DMS79 treated with DMSO at 0.1 percent for 48 hours (cell line): ENCODE results near the gene MAP2.
"Not testable (repeated sequence)": the region's sequence is repeated elsewhere in the genome, so short reads cannot be mapped to it uniquely, and the experiment has no call there.

Experiments
- DNase-seq: peaks from one replicate; lab custom pipeline; 2025; lab: John Stamatoyannopoulos, UW

MAP2 gene

DNA sequence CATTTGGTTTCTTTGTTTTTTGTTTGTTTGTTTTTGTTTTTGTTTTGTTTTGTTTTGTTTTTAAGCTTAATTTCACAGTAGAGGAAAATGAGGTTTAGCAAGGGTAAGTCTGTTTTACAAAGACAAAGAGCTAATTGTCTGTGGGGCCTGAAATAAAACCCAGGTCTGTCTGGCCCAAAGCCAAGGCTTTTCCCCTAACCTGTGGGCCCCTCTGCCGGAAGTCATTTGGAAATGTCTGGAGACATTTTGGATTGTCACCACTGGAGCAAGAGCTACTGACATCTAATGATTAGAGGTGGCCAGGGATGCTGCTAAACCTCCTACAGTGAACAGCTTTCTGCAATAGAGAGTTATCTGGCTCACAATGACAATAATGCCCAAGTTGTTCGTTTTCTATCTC, 167.2 kb downstream of the MAP2 start:
- no peak for DNase-seq

DNA sequence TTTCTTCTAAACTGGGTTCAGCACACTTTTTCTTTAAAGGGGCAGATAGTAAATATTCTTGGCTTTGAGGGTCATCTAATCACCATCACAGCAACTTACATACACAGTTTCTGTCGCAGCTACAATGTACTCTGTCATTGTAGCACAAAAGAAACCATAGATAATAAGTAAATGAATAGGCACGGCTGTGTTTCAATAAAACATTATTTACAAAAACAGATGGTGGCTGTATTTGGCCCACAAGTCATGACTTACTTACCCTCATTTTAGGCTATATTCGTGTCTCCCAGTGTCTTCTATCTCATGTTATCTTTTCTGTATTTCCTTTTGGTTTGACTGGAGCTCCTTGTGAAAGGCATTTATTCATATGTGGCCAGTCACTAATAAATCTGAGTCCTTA, 168.3 kb downstream of the MAP2 start:
- DNase-seq, result no peak

GRCh38 chr2:209593930-209594329, 170.1 kb downstream of the MAP2 start:
- no peak for DNase-seq

DNA sequence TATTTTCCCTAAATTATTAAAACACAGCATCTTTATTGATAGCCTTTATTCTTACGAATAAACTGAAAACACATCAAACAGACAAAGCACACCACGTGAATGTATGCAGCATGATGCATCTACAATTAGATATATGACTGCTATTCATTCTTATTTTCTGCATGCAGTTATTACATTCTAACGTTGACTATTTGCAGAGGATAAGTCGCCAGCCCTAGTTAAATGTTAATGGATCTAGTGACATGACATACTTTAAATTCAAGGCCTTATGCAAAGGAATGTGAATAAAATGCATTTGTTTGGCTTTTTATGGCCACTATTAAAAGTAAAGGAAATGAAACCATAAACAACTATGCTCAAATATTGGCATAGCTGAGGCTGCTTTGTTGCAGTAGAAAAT, 172.4 kb downstream of the MAP2 start:
- no peak for DNase-seq

DNA sequence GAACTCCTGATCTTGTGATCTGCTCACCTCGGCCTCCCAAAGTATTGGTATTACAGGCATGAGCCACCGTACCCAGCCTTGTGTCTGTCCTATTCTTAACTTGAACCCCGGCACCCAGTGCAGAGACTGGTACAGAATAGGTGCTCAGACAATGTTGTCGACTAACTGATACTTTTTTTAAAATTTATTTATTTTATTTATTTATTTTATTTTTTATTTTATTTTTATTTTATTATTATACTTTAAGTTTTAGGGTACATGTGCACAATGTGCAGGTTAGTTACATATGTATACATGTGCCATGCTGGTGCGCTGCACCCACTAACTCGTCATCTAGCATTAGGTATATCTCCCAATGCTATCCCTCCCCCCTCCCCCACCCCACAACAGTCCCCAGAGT, 174.4 kb downstream of the MAP2 start:
- not testable (repeated sequence) for DNase-seq

DNA sequence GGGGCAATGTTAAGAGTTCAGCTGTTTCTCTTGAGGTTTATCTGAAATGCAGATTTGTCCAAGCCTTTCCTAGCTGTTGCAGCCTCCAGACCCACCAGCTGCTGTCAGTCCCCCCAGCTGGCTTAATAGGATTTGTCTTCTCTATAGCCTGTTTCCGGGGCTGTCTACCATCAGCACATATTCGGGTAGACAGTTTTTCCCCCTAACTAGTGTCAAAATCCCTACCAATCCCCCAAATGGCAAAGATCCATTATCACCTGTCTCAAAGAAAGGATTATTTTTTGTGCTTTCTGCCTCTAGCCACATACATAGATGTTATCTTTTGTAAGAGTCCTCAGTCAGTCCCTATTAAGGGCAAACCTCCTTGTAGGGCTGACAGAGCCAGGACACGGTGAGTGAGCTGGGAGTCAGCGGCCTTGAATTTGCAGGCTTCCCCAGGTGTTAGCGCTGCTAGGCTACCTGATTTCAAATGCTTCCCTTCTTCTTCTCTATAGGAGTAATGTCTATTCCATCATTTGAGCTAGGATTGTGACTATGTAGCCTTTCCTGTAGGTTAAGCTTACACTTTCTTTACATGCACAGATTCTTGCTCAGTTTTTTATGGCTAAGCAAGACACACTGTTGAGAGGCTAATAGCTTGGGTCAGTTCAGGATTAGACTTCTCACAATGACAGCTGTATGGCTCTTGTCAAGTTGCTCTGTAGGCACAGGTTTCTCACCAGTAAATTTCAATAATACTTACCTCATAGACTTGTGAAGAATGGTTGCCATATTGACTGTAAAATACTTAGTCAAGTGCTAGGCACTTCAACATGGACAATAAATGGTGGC, 176.7 kb downstream of the MAP2 start:
- DNase-seq, result no peak

GRCh38 chr2:209601497-209601896, 177.7 kb downstream of the MAP2 start:
- no peak for DNase-seq

DNA sequence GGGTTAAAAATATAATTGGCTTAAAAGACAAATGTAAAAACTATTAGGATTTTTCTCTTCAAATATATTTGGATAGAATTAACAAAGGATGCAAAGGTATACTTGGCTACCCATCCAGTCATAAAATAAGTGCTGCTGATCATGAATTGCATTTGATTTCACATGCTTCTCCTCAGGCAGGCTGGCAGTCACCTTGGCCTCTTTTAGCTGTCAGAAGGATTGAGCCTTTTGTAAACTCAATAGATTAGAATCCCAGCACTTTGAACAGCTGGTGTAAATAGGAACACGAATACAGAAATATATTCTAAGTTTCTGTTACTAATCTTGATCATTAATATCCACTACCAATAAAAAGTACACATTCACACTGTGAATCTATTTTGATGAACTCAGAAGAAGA, 178.4 kb downstream of the MAP2 start:
- DNase-seq, result no peak

DNA sequence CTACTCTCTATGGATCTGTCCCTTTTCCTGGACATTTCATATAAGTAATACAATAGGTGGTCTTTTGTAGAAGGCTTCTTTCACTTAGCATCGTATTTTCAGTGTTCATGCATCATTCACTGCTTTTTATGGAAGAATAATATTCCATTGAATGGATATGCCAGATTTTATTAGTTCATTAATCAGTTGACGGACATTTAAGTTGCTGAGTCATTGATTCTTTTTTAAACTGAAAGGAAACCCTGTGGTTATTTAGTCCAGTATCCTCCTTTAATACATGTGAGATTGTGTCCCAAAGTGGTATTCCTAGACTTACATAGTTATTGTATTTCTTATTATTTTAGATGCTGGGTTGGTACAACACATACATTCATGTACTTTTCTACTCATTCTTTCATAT, 185.7 kb downstream of the MAP2 start:
- no peak for DNase-seq

DNA sequence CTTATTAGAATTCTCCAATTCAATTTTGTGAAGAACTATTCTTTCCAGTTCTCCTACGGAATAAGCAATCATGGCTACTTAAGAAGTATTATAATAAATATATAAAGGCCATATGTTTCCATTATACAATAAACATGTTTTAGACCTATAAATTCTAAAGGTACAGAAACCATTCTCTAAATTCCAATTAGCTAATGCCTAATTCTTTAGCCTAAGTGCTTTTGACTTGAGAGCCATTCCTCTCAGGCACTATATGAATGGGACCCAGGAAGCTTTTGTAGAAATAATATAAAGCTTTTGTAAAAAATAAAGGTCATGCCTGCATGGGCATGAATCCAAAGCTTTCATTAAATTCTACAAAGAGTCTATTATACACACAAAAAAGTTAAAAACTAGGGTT, 186.8 kb downstream of the MAP2 start:
- DNase-seq, result no peak

DNA sequence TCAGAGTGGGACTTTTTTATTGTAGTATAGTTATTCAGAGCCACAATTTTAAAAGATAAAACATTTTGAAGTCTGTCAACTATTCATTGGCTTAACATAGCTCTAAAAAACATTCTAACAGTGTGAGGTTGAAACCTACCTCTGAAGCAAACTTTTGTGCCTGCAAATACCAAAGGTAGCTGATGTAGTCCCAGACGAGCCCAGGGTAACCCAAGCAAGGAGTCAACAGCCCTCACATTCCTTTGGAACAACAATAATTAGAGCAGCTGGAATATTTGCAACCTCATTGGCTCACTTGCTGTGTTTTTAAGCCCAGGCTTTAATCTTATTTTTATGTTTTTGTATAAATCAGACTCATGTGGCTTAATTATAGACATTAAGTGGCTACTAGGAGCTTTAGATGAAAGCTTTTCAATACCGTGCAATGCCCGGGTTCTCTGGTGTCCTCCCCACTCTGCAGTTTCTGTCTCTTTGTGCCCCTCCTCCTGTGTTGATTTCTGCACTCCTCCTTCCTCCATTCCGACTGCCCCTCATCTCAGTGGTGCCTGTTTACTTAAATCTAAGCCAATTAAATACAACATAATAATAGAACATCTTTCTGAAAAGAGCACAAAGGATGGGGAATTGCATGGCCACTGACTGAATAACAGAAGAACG, 189.9 kb downstream of the MAP2 start:
- no peak for DNase-seq

GRCh38 chr2:209614690-209615369, 191.0 kb downstream of the MAP2 start:
- no peak for DNase-seq

DNA sequence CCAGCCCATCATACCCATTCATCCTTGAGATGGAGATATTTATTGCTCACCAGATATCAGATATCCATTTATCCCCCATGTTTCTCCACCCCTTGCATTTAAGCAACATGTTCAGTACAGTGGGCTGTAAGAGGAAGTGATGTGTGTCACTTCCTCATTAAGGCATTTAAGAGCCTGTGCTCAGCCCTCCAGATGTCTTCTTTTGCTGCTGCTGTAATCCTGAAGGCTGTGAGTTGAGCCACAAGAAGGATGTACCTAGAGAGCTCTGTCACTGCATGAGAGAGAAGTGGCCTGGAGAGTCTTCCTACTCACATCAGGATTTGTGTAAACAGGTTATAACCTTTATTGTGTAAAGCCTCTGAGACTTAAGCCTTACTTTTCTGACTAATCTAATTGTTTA, 195.9 kb downstream of the MAP2 start:
- DNase-seq, result no peak

DNA sequence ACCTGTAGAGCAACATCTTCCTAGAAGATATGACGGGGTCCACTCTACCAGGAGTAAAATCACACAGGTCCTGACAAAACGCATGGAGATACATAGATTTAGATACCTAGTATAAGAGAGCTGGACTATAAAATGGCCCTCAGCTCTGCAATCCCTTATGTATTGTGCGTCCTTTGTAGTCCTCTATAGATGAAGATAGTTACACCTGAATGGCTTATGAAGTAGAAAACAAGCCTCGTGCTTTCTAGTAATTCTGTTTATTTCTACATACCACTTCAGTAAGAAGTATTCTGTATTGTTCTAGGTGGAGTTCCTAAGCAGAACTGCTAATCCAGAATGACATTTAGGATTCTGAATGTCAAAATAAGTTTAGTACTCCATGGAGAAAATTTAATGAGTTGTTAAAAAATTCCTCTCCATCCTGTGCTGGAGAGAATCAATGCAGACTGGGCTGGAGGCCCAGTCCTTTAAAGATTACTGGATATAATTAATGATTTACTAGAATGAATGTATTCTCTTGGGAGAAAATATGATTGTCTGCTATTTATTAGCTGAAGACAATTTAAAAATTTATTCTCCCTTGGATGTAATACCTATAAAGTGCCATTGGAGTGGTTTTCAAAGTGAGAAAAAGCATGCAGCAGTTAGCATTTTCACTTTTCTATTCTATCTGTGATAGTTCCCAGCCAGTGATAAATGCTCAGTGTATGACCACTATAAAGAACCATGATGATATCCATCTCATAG, 200.5 kb downstream of the MAP2 start:
- DNase-seq, result peak; percentile 18

DNA sequence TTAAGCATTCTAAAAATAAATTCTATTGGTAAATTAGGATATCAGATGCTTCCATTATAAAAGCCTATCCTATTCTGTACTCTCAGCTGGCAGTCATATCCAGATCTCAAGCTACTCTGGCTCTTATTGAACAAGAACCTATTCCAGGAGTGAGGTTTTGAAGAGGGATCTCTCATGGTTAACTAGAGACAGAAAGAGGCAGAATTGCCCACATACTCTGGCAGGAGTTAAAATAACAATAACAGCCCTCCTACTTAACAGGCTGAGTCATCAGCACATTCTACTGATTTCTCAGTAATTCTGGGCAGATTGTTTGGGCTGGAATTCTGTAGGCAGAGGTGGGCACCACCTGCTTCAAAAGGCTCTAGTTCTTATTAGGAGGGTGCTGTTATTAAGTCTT, 205.8 kb downstream of the MAP2 start:
- peak; percentile 64 for DNase-seq

GRCh38 chr2:209633911-209634310, 210.1 kb downstream of the MAP2 start:
- no peak for DNase-seq

GRCh38 chr2:209636076-209636475, 212.2 kb downstream of the MAP2 start:
- no peak for DNase-seq

DNA sequence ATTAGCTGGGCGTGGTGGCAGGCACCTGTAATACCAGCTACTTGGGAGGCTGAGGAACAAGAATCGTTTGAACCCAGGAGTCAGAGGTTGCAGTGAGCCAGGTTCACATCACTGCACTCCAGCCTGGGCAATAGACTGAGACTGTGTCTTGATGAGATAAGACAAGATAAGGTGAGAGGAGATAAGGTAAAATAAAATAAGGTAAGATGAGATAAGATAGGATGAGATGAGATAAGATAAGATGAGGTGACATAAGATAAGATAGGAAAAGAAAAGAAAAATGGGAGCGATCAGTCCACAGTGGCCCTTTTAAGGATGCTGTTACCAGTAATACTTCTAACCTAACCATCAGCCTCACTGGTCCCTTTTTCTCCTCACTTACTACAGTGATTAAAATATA, 213.4 kb downstream of the MAP2 start:
- no peak for DNase-seq

DNA sequence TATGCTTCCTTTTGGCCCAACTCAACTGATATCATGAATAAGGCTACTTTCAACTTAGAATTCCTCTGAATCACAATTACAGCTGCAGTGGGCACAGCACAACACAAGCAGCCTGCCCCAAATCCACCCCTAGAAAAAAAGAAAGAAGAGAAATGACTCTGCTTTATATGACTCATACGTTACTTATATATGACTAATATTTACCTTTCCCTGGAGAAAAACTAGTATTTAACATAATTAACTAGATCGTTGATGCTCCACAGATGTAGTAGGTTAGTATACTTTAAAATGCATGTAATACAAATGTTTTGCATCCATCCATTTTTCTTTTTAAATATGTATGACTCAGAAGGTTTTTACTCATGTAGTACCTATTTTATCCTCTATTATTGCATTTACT, 214.5 kb downstream of the MAP2 start:
- no peak for DNase-seq

GRCh38 chr2:209640358-209640757, 216.5 kb downstream of the MAP2 start:
- DNase-seq, result no peak

DNA sequence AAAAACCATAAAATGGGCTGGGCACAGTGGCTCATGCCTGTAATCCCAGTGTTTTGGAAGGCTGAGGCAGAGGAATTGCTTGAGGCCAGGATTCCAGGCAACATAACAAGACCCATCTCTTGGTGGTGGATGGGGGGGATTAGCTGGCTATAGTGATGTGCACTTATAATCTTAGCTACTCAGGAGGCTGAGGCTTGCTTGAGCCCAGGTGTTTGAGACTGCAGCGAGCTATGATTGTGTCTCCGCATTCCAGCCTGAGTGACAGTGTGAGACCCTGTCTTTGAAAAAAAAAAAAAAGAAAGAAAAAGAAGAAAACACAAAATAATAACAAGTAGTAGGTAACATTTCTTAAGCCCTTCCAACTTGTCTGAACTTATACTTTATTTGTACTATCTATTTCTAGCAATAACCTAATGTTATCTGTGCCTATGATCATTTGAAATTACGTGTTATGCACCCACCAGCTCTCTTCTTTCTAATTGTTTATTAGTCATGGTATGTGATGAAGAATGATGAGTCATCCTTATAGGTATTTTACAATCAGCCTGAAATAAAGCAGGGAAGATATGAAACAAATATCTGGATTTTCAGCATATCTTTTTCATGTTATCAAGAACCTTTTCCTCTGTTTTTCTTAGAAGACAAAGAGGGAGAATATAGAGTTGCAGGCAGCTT, 218.4 kb downstream of the MAP2 start:
- DNase-seq, result no peak

DNA sequence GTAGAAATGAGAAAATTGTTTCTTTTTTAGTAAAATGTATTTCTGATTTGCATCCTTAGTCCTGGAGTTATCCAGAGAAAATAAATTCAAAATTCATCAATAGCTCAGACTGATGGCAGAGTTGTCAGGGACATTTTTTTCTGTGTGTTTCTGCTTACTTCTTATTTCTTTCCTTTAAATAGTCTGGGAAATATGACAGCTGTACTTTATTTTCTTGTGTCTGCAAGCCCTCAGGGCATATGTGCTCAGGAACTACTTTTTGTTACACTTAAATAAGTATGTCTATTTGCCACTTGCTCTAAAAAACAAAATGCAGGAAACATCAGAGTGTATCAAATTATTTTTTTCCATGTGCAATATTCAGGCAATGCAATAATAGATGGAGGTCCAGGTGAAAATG, 221.0 kb downstream of the MAP2 start:
- no peak for DNase-seq
